ENCODE data around the gene AMIGO1.

The AMIGO1 gene
- total RNA-seq, result 0 to 6.9 (median 1.9) reads per million in 17 experiments

GRCh38 chr1:109509176-109510134 lies at the start of gene AMIGO1:
TSS of gene AMIGO1 (minus strand) at chr1:109509727. CDS start at chr1:109508912, 815 bp downstream.
- peak; percentile 50 to 84 (median 64) for DNase-seq

GRCh38 chr1:109557520-109557919 lies 48.0 kb upstream of the AMIGO1 start:
- DNase-seq, result no peak

GRCh38 chr1:109556563-109556962 lies 47.0 kb upstream of the AMIGO1 start:
- no peak for DNase-seq

GRCh38 chr1:109548321-109549267 lies 39.1 kb upstream of the AMIGO1 start, which contains the start of gene GNAI3:
TSS of gene GNAI3 (plus strand) at chr1:109548615. CDS start at chr1:109548721, 106 bp downstream.
- DNase-seq, result peak; percentile 97 to 98 (median 98)

GRCh38 chr1:109547463-109548320 lies 38.2 kb upstream of the AMIGO1 start:
- peak; percentile 19 to 59 (median 41) for DNase-seq

- peak; percentile 94 to 97 (median 95) for DNase-seq
Observed at GRCh38 chr1:109546311-109547109, 37.0 kb upstream of the AMIGO1 start.

- DNase-seq, result no peak
Observed at GRCh38 chr1:109543988-109544735, 34.6 kb upstream of the AMIGO1 start.

- no peak for DNase-seq
Observed at GRCh38 chr1:109543283-109543987, 33.9 kb upstream of the AMIGO1 start.

- DNase-seq, result no peak
Observed at GRCh38 chr1:109542657-109543056, 33.1 kb upstream of the AMIGO1 start.

GRCh38 chr1:109541102-109541501 lies 31.6 kb upstream of the AMIGO1 start:
- DNase-seq, result no peak

GRCh38 chr1:109539676-109540075 lies 30.1 kb upstream of the AMIGO1 start, which contains the start of gene GPR61:
TSS of gene GPR61 (plus strand) at chr1:109539872. CDS start at chr1:109543023, 3,151 bp downstream.
- DNase-seq, result no peak

- no peak for DNase-seq
Observed at GRCh38 chr1:109538827-109539555, 29.5 kb upstream of the AMIGO1 start.

- no peak for DNase-seq
Observed at GRCh38 chr1:109537450-109538178, 28.1 kb upstream of the AMIGO1 start.

GRCh38 chr1:109535971-109536491 lies 26.5 kb upstream of the AMIGO1 start:
- DNase-seq, result no peak

- no peak for DNase-seq
Observed at GRCh38 chr1:109535481-109535880, 26.0 kb upstream of the AMIGO1 start.

- no peak for DNase-seq
Observed at GRCh38 chr1:109534307-109534858, 24.9 kb upstream of the AMIGO1 start.

All from suppressor macrophage (primary cell).